ENCODE measurements around the gene TMEM182.

TMEM182 gene

DNA sequence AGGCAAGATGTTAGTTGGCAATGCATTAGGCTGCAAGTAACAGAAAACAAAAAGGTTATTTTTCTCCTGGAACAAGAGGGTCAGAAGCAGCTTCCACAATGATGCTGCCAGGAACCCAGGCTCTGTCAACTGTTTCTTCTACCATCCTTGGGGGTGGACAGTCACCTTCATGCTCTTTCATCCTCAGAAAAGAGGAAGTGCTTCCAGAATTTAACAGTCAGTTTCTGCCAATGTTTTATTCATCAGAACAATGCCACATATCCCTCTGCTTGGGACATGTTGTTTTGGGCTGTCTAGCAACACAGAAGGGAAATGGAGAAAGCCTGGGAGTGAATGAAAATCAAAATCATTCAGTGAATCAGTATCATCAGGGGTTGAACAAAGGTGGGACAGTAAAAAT, 7.1 kb downstream of the TMEM182 start:
- no peak for DNase-seq

DNA sequence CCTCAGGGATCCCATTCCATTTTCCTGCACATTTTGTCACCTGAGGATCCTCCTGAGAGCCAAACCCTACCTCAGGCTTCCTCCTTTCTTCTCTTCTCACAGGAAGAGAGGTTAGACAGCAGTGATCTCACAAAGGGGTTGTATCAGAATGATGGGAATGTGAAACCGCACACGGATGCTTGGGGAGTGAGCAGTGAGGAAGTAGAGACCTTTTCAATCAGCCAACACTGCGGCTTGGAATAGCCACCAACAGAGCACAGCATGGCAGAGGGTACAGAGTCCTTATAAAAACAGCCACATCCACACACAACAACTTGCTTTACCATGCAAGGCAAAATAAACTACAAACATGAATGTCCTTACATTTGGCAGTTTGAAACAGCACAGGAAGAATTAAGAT, 8.7 kb downstream of the TMEM182 start:
- DNase-seq = no peak

DNA sequence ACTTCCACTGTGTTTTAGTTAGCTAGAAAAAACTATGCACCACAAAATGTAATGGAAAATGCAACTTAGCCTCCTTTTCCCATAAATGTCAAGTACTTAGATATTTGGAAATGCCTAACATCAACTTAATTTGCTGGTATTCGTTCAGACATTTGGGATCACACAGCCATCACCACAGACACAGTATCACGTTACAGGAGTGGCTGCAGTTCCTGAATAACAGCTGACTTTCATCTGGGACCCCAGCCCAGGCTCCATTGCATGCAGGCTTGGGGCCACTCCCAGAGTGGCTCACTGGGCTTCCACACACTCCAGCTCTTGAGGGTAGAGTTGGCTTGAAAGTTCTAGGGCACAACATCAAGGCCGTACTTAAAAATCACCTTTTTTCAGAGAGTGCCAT, 9.3 kb downstream of the TMEM182 start:
- DNase-seq = no peak

DNA sequence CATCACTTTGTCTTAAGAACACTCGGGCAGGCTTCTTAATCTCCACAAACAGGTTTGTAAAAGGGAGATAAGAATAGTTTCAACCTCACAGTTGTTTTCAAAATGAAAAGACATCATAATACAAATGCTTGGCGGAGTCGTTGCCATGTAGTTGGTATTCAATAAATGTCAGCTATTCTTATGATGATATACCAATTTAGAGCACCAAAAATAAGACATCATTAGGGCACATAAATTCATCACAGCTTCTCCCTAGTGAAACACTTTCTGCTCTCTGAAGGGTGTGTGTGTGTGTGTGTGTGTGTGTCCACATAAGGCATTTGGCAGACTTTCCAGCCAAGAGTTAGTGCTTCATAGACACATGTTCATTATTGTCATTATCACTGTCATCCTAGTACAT, 10.8 kb downstream of the TMEM182 start:
- DNase-seq = no peak

DNA sequence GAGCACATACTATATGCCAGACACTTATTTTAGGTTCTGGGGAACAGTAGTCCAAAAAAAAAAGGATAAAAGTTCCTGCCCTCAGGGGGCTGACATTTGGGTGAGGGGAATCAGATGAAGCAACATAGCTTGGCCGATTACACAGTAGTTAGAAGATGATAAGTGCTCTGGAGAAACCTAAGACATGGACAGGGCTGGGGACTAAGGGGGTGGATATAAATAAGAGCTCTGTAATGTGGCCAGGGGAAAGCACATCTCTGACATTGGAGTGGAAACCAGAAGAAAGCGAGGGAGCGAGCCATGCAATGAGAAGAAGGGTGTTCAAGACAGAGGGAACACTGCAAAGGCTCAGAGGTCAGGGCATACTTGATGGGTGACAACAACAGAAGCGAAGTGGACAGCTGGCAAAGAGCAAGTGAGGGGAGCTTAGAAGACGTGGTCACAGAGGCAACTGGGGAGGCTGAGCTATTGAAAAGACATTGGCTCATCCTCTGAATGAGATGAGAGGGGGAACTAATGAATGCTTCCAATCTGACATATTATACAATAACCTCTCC, 11.4 kb downstream of the TMEM182 start:
- no peak for DNase-seq

DNA sequence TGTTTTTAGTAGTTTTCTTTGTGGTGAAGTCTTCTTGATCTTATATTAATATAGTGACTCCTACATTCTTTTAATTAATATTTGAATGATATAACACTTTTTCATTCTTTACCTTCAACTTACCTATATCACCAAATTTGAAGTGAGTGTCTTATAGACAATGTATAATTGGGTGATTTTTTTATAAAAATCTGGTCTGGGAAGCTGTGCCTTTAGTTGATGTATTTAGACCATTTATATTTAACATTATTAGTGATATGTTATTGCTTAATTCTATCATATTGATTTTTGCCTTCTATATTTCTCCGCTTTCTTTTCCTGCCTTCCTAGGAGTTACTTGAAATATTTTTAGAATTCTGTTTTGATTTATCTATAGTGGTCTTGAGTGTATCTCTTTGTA, 16.4 kb downstream of the TMEM182 start:
- DNase-seq = no peak

DNA sequence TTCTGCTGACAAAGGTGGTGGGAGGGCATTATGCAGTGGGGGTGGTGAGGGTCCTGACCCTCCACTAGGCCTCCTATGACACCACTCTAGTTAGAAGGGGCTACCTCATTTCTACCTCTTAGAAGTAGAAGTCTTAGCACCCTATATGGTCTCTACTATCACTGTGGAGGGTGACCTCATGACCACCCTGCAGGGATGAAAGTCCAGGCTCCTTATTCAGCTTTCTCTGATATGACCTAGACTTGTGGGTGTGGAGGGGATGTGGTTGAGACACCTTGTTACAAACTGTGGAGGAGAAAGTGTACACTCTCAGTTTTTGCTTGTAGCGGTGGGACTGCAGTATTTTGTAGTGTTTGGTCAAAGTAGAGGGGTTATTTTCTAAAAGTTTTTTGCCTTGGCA, 18.6 kb downstream of the TMEM182 start:
- no peak for DNase-seq

DNA sequence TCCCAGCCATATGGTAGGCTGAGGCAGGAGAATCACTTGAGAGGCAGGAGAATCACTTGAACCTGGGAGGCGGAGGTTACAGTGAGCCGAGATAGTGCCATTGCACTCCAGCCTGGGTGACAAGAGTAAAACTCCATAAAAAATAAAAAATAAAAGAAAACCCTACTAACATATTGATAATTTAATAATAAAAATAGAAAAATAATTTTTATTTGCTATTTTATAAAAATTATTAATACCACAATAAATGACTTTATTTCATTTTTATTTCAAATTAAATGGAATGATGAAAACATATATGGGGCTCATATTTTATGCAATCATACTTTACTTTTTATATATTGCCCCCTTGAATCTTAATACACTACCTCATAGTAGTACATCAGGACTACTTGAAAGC, 20.4 kb downstream of the TMEM182 start:
- DNase-seq = no peak

DNA sequence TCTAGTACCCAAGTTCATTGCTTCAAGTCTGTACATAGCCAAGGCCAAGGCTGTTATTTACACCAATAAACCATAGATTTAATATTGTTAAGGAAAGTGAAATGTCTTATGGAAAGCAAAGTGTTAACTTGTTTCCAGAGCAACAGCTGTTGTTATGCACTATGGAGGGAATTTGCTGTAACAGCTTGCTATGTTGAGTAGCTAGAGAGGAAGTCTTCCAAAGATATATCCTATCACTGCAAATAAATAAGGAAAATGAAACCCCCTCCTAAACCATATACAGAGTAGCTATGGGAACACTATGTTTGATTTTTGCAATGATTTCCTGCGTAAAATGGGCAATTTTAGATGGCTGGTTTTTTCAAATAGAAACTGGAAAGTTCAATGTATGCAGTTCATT, 21.1 kb downstream of the TMEM182 start:
- no peak for DNase-seq

DNA sequence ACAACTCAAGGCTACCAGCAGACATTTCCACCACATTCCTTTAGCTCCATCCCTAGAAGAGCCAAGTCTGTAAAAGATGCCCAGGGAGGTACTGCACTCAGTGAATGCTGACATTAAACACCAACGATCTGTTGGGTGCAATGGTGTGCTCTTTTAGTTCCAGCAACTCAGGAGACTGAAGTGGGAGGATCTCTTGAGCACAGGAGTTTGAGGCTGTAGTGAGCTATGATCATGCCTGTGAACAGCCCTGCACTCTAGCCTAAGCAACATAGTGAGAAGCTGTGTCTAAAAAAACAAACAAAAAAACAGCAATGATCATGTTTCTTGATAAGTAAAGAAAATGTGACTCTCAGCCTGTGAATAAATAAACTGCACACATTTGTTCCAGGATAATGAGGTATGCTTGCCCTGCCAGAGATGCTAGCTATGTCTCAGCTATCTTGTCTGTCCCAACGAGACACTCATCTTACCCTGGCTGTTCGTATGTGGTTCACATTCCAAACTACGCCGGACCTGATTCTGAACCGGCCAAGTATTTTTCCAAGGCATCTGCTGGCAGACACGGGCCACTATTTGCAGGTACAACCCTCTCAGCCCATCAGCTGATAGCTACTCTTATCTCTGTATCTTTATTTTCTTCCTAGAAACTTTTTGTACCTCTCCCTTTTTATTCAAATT, 21.8 kb downstream of the TMEM182 start:
- DNase-seq = no peak

DNA sequence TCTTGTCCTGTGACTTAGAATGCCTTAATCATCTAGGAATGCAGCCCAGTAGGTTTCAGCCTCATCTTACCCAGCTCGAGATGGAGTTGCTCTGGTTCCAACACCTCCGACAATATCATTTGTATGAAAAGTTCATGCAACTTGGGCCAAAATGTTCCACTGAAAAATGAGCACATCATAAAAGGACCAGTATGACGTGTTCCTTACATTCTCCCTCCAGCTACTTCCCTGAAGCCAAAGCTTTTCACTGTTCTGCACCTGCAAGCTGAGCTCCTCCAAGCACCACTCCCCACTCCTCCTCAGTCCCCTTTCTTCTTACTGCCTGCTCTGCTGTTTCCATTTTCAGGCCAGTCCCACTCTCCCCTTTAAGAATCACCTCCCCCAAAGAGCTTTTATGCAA, 23.1 kb downstream of the TMEM182 start:
- no peak for DNase-seq

DNA sequence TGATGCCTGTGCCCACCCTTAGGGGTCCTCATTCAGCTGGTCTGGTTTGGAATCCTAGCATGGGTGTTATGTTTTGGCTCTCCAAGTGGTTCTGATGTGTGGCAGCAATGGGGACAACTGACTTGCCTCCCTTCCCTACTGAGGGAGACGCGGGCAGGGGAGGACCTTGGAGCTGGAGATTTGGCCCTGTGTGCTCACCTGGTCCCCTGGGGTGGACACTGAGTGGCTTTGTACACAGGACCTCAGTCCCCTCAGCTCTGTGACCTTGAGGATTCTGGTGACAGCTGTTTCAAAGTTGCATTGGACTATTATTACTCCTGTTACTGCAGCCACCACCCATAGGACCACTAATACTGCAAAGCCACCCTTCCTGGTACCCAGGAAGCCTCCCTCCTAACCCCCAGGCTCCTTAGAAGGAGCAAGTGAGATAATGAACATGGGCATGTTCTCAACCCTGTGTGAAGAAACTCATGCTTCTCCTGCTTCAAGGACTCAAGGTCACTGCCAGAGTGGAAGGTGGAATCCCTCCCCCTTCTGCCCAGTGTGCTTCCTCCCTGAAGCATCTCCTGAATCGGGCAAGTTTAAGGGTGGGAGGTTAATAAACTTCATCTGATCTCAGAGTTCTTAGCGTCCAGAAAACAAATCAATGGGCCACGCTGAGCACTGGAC, 26.5 kb downstream of the TMEM182 start:
- no peak for DNase-seq

DNA sequence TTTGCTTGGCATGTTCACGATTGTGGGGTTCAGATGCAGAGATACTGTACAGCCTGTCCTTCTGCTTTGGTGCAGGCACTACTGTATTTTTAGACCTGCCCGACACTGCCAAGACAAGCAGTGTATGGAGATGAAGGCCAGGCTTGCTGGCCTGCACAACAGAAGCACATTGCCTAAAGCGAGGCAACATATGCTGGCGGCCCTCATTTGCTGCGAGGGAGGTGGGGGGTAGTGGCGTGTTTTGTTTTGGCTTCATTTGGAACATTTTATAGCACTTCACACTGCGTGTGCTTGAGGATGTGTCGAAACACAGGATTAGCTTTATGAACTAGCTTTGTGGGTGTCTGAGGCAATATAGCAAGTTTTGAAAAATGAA, 27.0 kb downstream of the TMEM182 start:
- no peak for DNase-seq

DNA sequence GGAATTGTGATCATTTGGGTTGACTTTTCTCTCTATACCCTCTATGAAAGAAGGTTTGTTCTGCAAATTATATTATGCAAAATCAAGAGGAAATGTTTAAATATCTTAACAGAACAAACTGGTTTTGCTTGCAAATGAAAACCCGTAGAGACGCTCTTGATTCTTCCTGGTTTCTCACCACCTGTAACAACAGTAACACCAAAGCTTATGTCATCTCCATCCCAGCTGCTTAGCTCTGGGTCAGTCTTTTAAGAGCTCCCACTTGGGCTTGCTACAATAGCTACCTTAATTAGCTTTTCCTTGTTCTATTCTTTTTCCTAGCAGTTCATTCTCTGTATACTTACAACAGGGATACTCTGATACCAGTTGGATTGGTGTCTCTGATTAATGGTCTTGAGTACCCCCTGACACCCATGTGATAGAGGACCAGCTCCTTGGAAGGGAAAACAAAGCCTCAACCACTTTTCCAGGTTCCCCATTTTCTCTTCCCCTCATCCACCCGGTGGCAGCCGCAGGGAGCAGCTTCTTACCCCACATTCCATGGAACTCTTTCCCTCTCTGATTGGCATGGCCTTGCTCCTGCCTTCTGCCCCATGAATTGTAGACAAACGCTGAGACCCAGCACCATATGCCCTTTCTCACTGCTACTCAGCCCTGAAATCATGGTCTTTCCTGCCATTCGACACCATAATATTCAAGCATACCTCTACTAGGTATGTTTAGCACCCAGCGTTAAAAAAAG, 27.7 kb downstream of the TMEM182 start:
- no peak for DNase-seq

DNA sequence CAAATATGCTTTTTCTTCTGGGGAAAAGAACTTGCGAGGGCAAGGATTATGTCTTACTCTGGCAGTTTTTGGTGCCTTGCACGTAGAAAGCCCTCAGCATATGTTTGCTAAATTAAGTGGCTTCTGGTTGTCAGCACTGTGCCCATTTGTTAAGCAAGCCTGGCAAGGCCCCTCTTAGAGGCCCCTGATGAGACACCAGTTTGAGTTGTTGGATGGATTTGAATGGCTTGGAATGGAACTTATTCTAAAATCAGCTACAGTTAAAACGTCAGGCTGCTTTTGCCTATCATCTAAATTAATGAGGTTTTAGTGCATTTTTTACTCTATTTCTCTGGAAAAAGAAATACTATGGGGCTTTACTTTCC, 28.2 kb downstream of the TMEM182 start:
- DNase-seq = no peak

DNA sequence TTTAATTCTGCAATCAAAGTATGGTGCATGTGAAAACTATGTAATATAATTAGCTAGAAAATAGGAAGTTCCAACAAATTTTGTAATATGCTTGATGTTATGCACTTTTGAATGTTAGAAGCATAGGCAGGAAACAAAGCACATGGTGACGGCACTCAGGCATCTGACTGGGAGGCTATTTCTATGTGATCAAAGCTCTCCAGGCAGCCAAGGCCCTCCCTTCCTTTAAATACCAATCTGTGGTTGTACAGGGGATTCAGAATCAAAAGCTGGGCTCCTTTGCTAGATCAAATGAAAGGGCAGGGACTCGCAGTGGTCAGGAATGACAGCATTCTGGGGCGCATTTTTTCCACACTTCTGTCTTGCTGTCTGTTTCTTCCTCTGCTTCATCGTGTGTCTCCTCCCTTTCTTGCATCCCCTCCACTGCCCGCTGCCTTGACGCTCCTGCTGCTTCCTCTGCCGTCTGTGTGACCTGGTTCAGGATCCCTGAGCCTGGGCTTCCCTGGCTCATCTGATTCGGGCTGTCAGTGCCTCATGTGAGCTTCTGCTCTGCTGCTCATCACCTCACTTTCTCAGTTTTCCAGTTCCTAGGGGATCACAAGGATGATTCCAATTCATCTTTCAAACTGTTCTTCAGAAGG, 30.9 kb downstream of the TMEM182 start:
- no peak for DNase-seq

DNA sequence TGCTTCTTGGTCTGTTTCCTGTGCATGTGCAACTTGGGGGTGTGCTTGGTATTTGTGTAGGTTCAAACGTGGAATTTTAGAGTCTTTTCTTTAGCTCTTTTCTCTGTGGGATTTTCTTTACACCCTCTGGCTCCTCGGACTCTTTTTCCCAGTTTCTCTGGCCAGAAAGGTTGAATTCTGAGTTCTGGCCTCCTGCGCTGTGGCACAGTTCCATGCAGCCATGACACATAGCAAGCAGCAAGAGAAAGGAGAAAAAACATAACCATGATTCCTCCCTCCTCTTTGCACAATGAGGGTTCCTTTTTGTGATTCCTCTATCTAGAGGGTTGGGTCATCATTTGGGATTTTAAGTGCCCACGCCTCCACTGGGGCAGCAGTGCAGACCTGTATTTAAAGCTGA, 33.8 kb downstream of the TMEM182 start:
- no peak for DNase-seq

DNA sequence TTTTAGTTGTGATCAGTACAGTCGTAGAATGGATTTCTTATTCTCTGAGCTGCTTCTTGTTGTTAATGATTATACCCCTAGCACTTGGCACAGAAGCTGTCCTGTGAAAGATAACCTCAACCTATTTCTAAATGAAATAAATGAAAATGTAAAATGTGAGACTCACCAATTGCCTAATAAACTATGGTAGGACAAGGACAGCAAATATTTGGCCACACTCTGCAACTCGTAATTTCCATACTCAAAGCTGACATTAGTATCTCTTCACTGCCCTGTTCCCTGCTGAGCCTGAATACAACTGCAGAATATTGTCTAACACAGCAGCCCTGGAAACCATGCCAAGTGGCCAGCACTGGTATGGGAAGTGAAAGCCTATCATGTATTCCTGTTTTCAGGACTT, 34.5 kb downstream of the TMEM182 start:
- no peak for DNase-seq

DNA sequence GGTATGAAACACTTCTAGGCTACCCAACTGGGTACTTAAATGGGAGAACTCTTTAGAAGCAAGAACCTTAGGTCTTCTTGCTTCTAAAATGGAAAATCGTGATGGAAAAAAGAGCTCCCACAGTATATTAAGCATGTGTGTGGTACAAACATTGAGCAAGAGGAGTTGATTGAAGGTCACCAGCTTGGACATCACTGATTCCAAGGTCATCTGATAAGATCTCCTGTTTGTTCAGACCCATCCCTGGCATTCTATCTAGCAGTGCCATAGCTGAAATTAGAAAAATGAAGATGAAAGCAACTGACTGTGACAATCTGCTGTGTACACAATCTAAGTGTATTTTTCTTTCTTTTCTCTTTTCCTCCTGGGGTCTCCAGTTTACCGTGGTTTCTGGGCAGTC, 35.7 kb downstream of the TMEM182 start:
- no peak for DNase-seq

DNA sequence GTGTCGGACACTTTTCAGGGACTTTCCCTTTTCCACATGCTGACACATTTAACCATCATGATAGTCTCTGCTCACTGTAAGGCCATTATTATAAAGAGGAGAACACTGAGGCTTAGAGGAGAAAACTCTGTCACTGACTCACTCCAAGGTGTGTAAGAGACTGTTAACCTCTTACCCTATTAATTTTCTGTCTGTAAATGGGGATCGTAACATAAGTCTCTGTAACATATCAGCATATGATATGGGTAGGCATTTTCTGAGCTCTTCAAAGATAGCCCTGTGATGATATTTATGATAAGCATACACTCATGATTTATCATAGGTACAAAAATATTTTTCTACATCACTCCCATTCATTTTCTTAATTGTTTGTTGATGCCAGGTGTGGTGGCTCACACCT, 36.4 kb downstream of the TMEM182 start:
- no peak for DNase-seq

DNA sequence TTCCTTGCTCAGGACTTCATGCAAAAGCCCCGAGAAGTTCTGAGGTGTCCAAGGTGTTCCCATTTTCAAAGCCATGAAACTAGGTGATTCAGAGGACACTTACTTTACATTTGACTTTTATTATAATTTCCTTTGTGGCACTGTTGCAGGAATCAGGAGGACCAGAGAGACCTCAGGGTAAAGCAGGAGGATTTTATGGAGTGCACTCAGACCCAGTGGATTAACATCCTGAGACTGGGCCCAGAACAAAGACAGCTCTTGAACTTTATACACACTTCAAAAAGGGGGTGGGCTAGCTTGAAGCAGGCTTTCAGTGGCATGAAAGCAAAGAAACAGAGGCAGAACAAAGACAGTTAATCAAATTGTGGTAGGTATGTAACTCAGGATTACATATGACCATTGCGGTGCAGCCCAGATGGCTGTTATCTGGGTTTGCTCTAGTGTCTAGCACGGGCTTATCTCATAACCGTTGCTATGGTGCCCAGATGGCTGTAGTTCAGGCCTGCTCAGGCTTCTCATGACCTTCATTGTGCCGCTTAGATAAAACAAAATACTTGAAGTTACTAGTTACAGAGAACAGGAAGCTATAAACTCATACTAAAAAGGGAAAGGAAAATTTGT, 39.4 kb downstream of the TMEM182 start:
- no peak for DNase-seq

DNA sequence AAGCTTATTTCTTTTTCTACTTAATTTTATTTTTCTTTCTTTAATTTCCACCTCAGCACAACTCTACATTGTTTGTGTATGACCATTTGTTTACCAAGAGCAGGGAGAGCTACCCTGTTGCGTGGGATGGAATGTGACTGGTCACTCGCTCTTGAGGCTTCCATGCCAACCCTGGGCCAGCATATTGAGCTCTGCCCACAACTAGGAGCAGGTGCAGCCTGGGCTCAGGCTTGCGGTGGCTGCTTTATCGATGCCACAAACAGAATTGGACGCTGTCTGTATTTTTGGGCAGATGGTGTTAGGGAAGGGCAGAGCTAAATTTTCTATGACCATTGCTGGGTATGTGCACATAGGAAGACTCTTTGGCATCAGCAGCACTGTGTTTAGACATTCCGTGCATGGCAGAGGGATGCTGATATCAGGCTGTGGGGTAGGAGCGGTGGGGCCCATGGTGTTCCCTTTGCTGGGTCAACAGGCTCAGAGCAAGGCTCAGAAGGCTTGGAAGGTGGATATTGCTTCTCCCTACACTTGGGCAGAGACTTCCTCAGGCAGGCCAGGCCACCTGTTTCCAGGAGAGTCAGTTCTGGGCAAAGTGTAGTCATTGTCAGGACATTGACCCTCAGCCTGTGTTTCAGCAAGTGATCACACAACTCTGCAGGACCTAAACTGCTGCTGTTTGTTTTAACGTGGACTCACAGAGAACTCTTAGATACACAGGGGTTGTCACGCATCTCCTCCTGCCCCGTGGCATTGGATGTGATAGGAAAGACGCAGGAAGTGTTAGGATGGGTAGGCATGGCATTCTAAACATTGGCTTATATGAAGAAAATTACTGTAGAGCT, 40.2 kb downstream of the TMEM182 start:
- DNase-seq = no peak
